ENCODE results near the gene TSSK2. TPM values are rescaled to one million over a fixed set of nuclear protein-coding genes. Genes with fewer than 3 reads are reported as not detected.
"Not testable (repeated sequence)": the region's sequence is repeated elsewhere in the genome, so short reads cannot be mapped to it uniquely, and the experiment has no call there.

Gene TSSK2
- total RNA-seq, result not detected
- not detected for polyA plus RNA-seq
- 0 reads per million in 6 experiments for total RNA-seq

DNA sequence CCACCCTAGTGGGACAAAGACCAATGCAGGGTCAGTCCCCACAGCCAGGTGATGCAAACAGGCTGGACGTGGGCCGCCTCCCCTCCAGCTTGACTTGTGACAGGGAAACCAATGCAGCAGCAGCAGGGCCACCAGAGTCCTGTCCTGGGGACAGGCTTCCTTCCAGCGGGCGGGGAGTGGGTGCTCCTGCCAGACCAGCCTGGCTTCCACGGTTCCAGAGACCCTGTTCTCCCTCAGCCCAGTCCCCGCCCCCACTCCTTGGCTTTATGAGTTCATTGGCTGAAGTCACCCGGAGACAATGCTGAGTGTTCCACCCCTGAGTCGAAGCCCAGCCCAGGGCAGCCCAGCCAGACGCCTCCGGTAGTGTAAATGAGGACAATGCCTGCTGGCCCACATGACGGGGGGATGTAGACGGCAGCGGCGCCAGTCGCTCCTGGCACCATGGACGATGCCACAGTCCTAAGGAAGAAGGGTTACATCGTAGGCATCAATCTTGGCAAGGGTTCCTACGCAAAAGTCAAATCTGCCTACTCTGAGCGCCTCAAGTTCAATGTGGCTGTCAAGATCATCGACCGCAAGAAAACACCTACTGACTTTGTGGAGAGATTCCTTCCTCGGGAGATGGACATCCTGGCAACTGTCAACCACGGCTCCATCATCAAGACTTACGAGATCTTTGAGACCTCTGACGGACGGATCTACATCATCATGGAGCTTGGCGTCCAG lies at the start of gene TSSK2:
Gene TSSK2 (plus strand): TSS at position 350 of the 726 bp plus-strand sequence. CDS start 92 bp downstream, at position 442.
- H3K27me3 Mint-ChIP-seq, result no peaks in the 10 kb centered on the region
- DNase-seq (no peak), ATAC-seq (no peak)
- POLR2A ChIA-PET, result no interaction called here
- H3K9me3 Mint-ChIP-seq, result no peaks in the 10 kb centered on the region
- H3K4me1 Mint-ChIP-seq, result peaks cover 0 to 11% (median 2%) of the 10 kb centered on the region in 4 donors
- no peak within 1 kb of the TSS for H3K4me3 Mint-ChIP-seq
- peak within 1 kb of the TSS in 2 of 10 donors; percentile 43 to 50 for H3K27ac Mint-ChIP-seq
- H3K36me3 Mint-ChIP-seq, result peaks cover 0 to 37% (median 3%) of the 10 kb centered on the region in 3 donors

DNA sequence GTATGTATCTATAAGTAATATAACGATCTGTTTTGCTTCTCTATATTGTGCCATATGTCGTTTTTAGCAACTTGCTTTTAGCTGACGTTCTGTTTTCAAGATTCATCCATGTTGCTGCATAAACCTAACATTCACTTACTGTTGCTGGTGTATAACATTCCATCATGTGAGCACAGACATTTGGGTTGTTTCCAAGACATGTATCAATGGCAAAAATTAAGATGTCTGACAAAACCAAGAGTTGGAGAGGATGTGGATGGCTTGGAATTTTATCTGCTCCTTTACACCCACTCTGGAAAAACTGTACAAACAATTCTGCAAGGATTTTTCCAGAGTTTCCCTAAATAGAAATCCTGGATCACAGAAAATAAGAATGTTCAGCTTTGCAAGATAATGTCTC lies 49.8 kb upstream of the TSSK2 start:
- Mint-ChIP-seq H3K27ac (peak overlapping the region in 2 of 10 donors; percentile 2 to 45), H3K4me1 (peaks cover 3 to 24% (median 17%) of the 10 kb centered on the region in 4 donors), H3K4me3 (no peak overlapping the region), H3K27me3 (no peaks in the 10 kb centered on the region), H3K9me3 (no peaks in the 10 kb centered on the region), H3K36me3 (peaks cover 0 to 62% (median 8%) of the 10 kb centered on the region in 3 donors)
- POLR2A ChIA-PET, result no interaction called here
- DNase-seq (no peak), ATAC-seq (no peak)

DNA sequence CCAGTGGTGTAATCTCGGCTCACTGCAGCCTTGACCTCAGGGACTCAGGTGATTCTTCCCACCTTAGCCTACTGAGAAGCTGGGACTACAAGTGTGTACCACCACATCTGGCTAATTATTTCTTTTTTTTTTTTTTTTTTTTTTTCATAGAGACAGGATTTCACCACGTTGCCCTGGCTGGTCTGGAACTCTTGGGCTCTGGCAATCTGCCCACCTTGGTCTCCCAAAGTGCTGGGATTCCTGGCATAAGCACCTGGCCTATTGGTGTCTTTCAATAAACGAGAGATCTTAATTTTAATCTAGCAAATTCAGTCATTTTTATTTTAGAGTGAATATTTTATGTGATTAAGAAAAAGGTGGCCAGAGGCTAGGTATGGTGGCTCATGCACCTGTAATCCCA lies 49.0 kb upstream of the TSSK2 start:
- Mint-ChIP-seq H3K27me3 (no peaks in the 10 kb centered on the region), H3K4me1 (peaks cover 3 to 30% (median 23%) of the 10 kb centered on the region in 4 donors), H3K9me3 (no peaks in the 10 kb centered on the region), H3K4me3 (no peak overlapping the region), H3K36me3 (peaks cover 0 to 69% (median 8%) of the 10 kb centered on the region in 3 donors), H3K27ac (no peak overlapping the region)
- no peak for ATAC-seq
- no peak for DNase-seq
- POLR2A ChIA-PET, result no interaction called here

DNA sequence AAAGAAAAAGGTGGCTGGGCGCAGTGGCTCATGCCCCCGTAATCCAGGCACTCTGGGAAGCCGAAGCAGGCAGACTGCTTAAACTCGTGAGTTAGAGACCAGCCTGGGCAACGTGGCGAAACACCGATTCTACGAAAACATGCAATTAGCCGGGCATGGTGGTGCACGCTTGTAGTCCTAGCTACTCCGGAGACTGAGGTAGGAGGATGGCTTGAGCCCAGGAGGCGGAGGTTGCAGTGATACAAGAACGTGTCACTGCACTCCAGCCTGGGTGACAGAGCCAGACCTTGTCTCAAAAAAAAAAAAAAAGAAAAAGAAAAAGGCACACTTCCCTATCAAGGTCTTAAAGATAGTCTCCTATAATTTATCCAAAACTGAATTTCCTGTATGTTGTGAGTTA lies 48.3 kb upstream of the TSSK2 start:
- Mint-ChIP-seq H3K4me1 (peaks cover 3 to 30% (median 24%) of the 10 kb centered on the region in 4 donors), H3K27ac (no peak overlapping the region), H3K27me3 (no peaks in the 10 kb centered on the region), H3K9me3 (no peaks in the 10 kb centered on the region), H3K36me3 (peaks cover 0 to 74% (median 8%) of the 10 kb centered on the region in 3 donors), H3K4me3 (no peak overlapping the region)
- POLR2A ChIA-PET, result no interaction called here
- ATAC-seq (no peak), DNase-seq (no peak)

DNA sequence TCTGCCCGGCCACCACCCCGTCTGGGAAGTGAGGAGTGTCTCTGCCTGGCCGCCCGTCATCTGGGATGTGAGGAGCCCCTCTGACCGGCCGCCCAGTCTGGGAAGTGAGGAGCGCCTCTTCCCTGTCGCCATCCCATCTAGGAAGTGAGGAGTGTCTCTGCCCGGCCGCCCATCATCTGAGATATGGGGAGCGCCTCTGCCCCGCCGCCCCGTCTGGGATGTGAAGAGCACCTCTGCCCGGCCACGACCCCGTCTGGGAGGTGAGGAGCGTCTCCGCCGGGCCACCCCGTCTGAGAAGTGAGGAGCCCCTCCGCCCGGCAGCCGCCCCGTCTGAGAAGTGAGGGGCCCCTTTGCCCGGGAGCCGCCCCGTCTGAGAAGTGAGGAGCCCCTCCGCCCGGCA lies 47.0 kb upstream of the TSSK2 start:
- Mint-ChIP-seq H3K4me1 (peaks cover 8 to 41% (median 34%) of the 10 kb centered on the region in 4 donors), H3K36me3 (peaks cover 0 to 75% (median 10%) of the 10 kb centered on the region in 3 donors)
- DNase-seq, ATAC-seq, H3K27ac Mint-ChIP-seq, H3K27me3 Mint-ChIP-seq, H3K4me3 Mint-ChIP-seq, H3K9me3 Mint-ChIP-seq, POLR2A ChIA-PET: not testable (repeated sequence)

DNA sequence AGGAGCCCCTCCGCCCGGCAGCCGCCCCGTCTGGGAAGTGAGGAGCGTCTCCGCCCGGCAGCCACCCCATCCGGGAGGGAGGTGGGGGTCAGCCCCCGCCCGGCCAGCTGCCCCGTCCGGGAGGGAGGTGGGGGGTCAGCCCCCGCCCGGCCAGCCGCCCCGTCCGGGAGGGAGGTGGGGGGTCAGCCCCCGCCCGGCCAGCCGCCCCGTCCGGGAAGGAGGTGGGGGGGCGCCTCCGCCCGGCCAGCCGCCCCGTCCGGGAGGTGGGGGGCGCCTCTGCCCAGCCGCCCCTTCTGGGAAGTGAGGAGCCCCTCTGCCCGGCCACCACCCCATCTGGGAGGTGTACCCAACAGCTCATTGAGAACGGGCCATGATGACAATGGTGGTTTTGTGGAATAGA lies 46.5 kb upstream of the TSSK2 start:
- H3K9me3 Mint-ChIP-seq, H3K4me3 Mint-ChIP-seq, ATAC-seq, POLR2A ChIA-PET, DNase-seq, H3K27me3 Mint-ChIP-seq, H3K27ac Mint-ChIP-seq: not testable (repeated sequence)
- Mint-ChIP-seq H3K36me3 (peaks cover 0 to 72% (median 10%) of the 10 kb centered on the region in 3 donors), H3K4me1 (peaks cover 8 to 43% (median 34%) of the 10 kb centered on the region in 4 donors)

DNA sequence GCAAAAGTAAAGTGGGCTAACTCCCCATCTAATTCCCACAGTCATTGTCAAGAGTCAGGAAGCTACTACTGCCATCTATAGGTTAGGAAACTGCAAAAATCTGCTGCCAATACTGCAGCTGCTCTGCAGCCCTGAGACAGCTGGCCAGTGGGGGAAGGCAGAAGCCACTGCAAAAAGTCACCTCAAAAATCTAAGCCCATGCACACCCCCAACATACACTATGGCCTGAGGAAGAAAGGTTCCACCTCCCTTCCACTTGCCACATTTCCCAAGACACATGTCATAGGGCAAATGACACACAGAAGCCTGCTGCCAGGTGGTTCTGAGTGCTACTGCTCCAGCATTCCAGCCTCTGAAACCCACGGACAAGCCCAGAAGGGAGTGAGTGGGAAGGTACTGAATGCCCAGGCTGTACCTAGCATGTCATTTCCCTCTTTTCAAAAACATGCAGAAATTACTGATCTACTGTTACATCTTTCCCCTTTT lies 45.8 kb upstream of the TSSK2 start:
- peaks cover 0 to 67% (median 10%) of the 10 kb centered on the region in 3 donors for H3K36me3 Mint-ChIP-seq
- H3K9me3 Mint-ChIP-seq, result no peaks in the 10 kb centered on the region
- DNase-seq (no peak), ATAC-seq (no peak)
- H3K27ac Mint-ChIP-seq, result peak overlapping the region in 5 of 10 donors; percentile 30 to 90 (median 82)
- peak overlapping the region in 1 of 10 donors; percentile 8 for H3K4me3 Mint-ChIP-seq
- POLR2A ChIA-PET, result no interaction called here
- peaks cover 12 to 47% (median 39%) of the 10 kb centered on the region in 4 donors for H3K4me1 Mint-ChIP-seq
- no peaks in the 10 kb centered on the region for H3K27me3 Mint-ChIP-seq

DNA sequence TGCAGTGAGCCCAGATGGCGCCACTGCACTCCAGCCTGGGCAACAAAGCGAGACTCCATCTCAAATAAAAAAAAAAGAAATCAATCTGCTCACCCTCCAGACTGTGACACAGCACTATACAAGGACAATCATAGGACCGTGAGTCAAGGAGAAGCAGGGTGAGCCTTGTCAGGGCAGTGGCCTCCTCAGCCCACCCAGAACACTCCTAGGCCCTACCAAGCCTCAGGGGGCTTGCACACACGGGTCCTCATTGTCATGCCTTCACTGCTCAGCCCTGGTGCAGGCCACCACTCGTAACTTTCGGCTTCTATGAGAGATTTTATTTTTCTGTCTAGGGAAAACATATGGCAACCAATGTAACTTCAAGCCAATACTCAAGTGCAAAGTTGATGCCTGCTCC lies 44.7 kb upstream of the TSSK2 start:
- POLR2A ChIA-PET, result no interaction called here
- Mint-ChIP-seq H3K27me3 (no peaks in the 10 kb centered on the region), H3K36me3 (peaks cover 0 to 65% (median 10%) of the 10 kb centered on the region in 3 donors), H3K27ac (peak overlapping the region in 3 of 10 donors; percentile 7 to 66 (median 36)), H3K4me1 (peaks cover 16 to 46% (median 40%) of the 10 kb centered on the region in 4 donors), H3K9me3 (no peaks in the 10 kb centered on the region), H3K4me3 (no peak overlapping the region)
- DNase-seq (no peak), ATAC-seq (no peak)

DNA sequence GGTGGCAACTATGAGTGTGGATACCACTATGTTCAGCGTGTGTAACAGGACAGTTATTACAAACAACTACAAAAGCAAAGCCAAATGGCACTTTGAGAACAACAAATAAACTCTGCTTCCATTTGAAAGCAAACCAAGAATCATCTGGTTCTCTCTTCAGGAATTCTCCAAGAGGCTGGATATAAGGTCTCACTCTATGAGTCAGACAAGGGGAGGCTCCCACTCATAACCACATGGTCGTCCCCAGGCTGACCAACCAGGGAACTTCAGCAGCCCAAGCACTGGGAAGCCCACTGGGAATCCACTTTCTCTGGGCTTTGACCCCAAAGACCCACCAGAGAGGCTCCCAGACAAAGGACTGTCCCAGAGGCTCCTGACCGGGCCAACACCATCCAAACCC lies 44.2 kb upstream of the TSSK2 start:
- H3K27ac Mint-ChIP-seq, result peak overlapping the region in 1 of 10 donors; percentile 66
- POLR2A ChIA-PET, result no interaction called here
- H3K4me3 Mint-ChIP-seq, result no peak overlapping the region
- H3K4me1 Mint-ChIP-seq, result peaks cover 16 to 48% (median 40%) of the 10 kb centered on the region in 4 donors
- H3K9me3 Mint-ChIP-seq, result no peaks in the 10 kb centered on the region
- peaks cover 0 to 67% (median 10%) of the 10 kb centered on the region in 3 donors for H3K36me3 Mint-ChIP-seq
- no peaks in the 10 kb centered on the region for H3K27me3 Mint-ChIP-seq
- ATAC-seq (no peak), DNase-seq (no peak)

DNA sequence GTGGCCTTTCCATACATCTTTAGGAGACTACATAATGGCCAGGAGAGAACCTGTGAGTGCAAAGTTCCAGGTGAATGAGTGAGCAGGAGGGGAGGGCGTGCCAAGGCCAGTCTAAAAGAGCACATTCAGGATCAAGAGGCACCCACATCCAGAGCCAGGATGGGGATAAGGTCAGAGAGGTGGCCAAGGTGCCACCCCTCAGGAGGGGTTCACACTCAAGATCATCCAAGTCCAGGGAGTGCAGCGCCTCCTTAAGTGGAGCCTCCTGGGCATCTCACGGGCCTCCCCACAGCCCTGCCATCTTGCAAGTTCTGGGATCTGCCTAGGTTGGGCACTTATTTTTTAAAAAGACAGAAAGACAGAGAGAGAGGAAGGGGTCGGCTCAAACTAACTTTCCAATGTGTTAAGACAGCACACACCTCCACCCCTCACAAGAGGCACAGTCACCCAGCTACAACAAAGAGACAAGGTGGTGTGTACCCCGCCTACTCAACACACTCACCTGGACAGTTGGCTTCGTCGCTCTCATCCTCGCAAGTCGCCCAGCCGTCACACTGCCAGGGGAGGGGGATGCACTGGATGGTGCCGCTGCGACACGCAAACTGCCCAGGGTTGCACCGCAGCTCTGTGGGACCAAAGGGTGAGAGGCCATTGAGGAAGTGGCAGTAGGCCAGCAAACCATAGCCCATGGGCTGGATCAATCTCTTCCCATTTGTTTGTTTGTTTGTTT lies 42.1 kb upstream of the TSSK2 start:
- POLR2A ChIA-PET, result interaction anchor here (0.6 kb wide), 1 partner anchor 19 kb away, joined by 3 read pairs; no protein-coding TSS in a partner anchor
- Mint-ChIP-seq H3K27ac (peak overlapping the region in 4 of 10 donors; percentile 37 to 71 (median 54)), H3K4me3 (no peak overlapping the region), H3K9me3 (no peaks in the 10 kb centered on the region), H3K36me3 (peaks cover 0 to 63% (median 6%) of the 10 kb centered on the region in 3 donors), H3K4me1 (peaks cover 16 to 47% (median 45%) of the 10 kb centered on the region in 4 donors), H3K27me3 (no peaks in the 10 kb centered on the region)
- DNase-seq, result no peak
- ATAC-seq, result no peak

DNA sequence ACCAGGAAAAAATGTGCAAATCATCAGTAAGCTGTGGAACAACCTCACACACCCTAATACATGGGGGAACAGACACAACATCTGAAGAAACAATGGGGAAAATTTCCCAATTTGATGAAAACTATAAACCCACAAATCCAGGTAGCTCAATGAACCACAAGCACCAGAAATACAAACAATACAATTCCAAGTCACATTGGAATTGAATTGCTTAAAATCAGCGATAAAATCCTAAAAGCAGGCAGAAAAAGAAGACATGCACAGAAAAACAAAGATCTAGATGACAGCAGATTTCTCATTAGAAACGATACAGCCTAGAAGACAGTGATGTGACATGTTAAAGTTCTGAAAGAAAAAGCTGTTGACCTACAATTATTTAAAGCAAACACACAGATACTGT lies 40.9 kb upstream of the TSSK2 start:
- H3K27ac Mint-ChIP-seq, result peak overlapping the region in 3 of 10 donors; percentile 20 to 93 (median 34)
- H3K4me1 Mint-ChIP-seq, result peaks cover 16 to 47% (median 44%) of the 10 kb centered on the region in 4 donors
- ATAC-seq, result no peak
- POLR2A ChIA-PET, result interaction anchor here (1.2 kb wide), 1 partner anchor 32 kb away, joined by 3 read pairs; the partner anchor contains the start of gene DGCR2
- no peak for DNase-seq
- H3K27me3 Mint-ChIP-seq, result no peaks in the 10 kb centered on the region
- peaks cover 0 to 67% (median 9%) of the 10 kb centered on the region in 3 donors for H3K36me3 Mint-ChIP-seq
- no peaks in the 10 kb centered on the region for H3K9me3 Mint-ChIP-seq
- H3K4me3 Mint-ChIP-seq, result no peak overlapping the region

DNA sequence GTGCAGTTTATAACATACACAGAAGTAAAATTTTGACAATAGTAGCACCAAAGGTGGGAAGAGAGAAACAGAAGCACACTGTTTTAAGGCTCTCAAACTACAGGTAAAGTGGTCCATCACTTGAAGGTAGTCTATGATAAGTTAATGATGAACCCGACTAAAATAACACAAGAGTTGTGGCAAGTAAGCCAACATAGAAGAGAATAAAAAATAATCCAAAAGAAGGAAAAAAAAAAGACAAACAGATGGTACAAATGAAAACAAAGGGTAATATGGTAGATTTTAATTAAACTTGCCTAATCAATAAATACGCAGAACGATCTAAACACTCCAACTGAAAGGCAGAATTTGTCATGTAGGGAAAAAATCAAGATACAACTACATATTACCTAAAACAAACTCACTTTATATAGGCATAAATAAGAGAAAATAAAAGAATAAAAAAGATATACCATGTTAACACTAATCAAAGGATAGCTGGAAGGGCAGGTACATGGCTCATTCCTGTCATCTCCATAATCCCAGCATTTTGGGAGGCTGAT lies 40.5 kb upstream of the TSSK2 start:
- POLR2A ChIA-PET, result interaction anchor here (1.2 kb wide), 1 partner anchor 32 kb away, joined by 3 read pairs; the partner anchor contains the start of gene DGCR2
- Mint-ChIP-seq H3K36me3 (peaks cover 0 to 63% (median 9%) of the 10 kb centered on the region in 3 donors), H3K4me1 (peaks cover 16 to 44% (median 39%) of the 10 kb centered on the region in 4 donors), H3K27me3 (no peaks in the 10 kb centered on the region), H3K27ac (peak overlapping the region in 5 of 10 donors; percentile 19 to 93 (median 31)), H3K4me3 (no peak overlapping the region), H3K9me3 (no peaks in the 10 kb centered on the region)
- no peak for ATAC-seq
- DNase-seq, result no peak

All from naive thymus-derived CD8-positive, alpha-beta T cell (primary cell).